Cardiac muscle cell (in vitro differentiated cells and primary cell): Measurements from ENCODE around the gene ARHGEF10L. TPM values are rescaled to one million over a fixed set of nuclear protein-coding genes. Genes with fewer than 3 reads are reported as not detected.

Experiments used
- DNase-seq, 2 donors: peaks; one replicate each; pipeline versions ENCODE4 v3.0.0 to v3.0.0-alpha.2; 2010 to 2017; ENCODE audit warnings: low read depth in 1 of 2, low spot score in 1 of 2
- H3K27ac ChIP-seq: fragments of 200-600 bp; sonication (generic); 2 replicates; pipeline ENCODE4 v1.5.1; 2016
- H3K27me3 ChIP-seq: fragments of 200-600 bp; sonication (generic); 2 replicates; pipeline ENCODE4 v1.6.0; 2016; ENCODE audit warnings: control low read depth
- H3K36me3 ChIP-seq: fragments of 200-600 bp; sonication (generic); 2 replicates; pipeline ENCODE4 v1.5.1; 2016; ENCODE audit warnings: control low read depth
- H3K4me1 ChIP-seq: fragments of 200-600 bp; sonication (generic); 2 replicates; pipeline ENCODE4 v1.8.1; 2017; ENCODE audit warnings: low read depth, mild to moderate bottlenecking, mixed run types
- H3K4me3 ChIP-seq: fragments of 200-600 bp; sonication (generic); 2 replicates; pipeline ENCODE4 v1.5.1; 2016; ENCODE audit warnings: mild to moderate bottlenecking
- H3K9me3 ChIP-seq: fragments of 200-600 bp; sonication (generic); 2 replicates; pipeline ENCODE4 v1.5.1; 2017; ENCODE audit warnings: low read depth, mild to moderate bottlenecking, control low read depth
- CTCF ChIP-seq: IDR thresholded peaks from 2 replicates; pipeline ENCODE4 v1.5.1; 2012; ENCODE audit warnings: low read depth, mild to moderate bottlenecking, low read length
- polyA plus RNA-seq: library from polyadenylated mRNA; unstranded; fragments of >200 nt; fragmentation: Nextera tagmentation; extraction: Ambion mirVana; gene quantifications from 2 replicates; pipeline ENCODE4 v1.2.1, GENCODE V29; 2016
- total RNA-seq: library from RNA; depleted of rRNA; stranded (reverse); fragments of >200 nt; gene quantifications from 2 replicates; pipeline ENCODE4 v1.2.3, GENCODE V29; 2016

ARHGEF10L gene
- total and polyA plus RNA-seq, 2 experiments from 2014 or later: 32.3 to 55.4 TPM

GRCh38 chr1:17511188-17511587 is 28.3 kb upstream of the ARHGEF10L start:
- H3K4me1 ChIP-seq: no peaks in the 10 kb centered on the region
- H3K36me3 ChIP-seq: no peaks in the 10 kb centered on the region
- no peak for TF ChIP-seq CTCF
- H3K27ac ChIP-seq: no peak overlapping the region
- H3K27me3 ChIP-seq: no peaks in the 10 kb centered on the region
- DNase-seq: no peak
- H3K9me3 ChIP-seq: no peaks in the 10 kb centered on the region
- no peak overlapping the region for H3K4me3 ChIP-seq

- no peaks in the 10 kb centered on the region for H3K36me3 ChIP-seq
- H3K4me1 ChIP-seq: no peaks in the 10 kb centered on the region
- no peak for TF ChIP-seq CTCF
These were observed 26.4 kb upstream of the ARHGEF10L start for GRCh38 chr1:17513131-17513530.

GRCh38 chr1:17514776-17515175 is 24.7 kb upstream of the ARHGEF10L start:
- Histone ChIP-seq H3K9me3 (no peaks in the 10 kb centered on the region), H3K4me1 (no peaks in the 10 kb centered on the region), H3K36me3 (no peaks in the 10 kb centered on the region), H3K4me3 (no peak overlapping the region), H3K27ac (no peak overlapping the region), H3K27me3 (no peaks in the 10 kb centered on the region)
- DNase-seq: no peak
- TF ChIP-seq CTCF: no peak

More at GRCh38 chr1:17513131-17513530, 26.4 kb upstream of the ARHGEF10L start:
- Histone ChIP-seq H3K4me3 (no peak overlapping the region), H3K27ac (no peak overlapping the region), H3K9me3 (no peaks in the 10 kb centered on the region), H3K27me3 (no peaks in the 10 kb centered on the region)
- no peak for DNase-seq

GRCh38 chr1:17515902-17516301 is 23.6 kb upstream of the ARHGEF10L start:
- Histone ChIP-seq H3K4me1 (no peaks in the 10 kb centered on the region), H3K4me3 (no peak overlapping the region), H3K27me3 (no peaks in the 10 kb centered on the region), H3K36me3 (no peaks in the 10 kb centered on the region), H3K9me3 (no peaks in the 10 kb centered on the region), H3K27ac (no peak overlapping the region)
- DNase-seq: no peak
- no peak for TF ChIP-seq CTCF

GRCh38 chr1:17516303-17517214 is 22.9 kb upstream of the ARHGEF10L start:
- no peak overlapping the region for H3K4me3 ChIP-seq
- no peaks in the 10 kb centered on the region for H3K9me3 ChIP-seq
- no peak for DNase-seq
- no peak for TF ChIP-seq CTCF
- no peaks in the 10 kb centered on the region for H3K27me3 ChIP-seq
- H3K27ac ChIP-seq: no peak overlapping the region
- H3K4me1 ChIP-seq: no peaks in the 10 kb centered on the region
- no peaks in the 10 kb centered on the region for H3K36me3 ChIP-seq
